GM19025 (cell line): ENCODE results near the gene KPTN.

Experiments
- ATAC-seq: cut with Tn5 transposase; IDR thresholded peaks from one replicate; pipeline ENCODE4 v1.9.1; 2021; ENCODE audit warnings: mild to moderate bottlenecking, low read depth, moderate library complexity; ENCODE audit not compliant: unreplicated experiment

KPTN gene

DNA sequence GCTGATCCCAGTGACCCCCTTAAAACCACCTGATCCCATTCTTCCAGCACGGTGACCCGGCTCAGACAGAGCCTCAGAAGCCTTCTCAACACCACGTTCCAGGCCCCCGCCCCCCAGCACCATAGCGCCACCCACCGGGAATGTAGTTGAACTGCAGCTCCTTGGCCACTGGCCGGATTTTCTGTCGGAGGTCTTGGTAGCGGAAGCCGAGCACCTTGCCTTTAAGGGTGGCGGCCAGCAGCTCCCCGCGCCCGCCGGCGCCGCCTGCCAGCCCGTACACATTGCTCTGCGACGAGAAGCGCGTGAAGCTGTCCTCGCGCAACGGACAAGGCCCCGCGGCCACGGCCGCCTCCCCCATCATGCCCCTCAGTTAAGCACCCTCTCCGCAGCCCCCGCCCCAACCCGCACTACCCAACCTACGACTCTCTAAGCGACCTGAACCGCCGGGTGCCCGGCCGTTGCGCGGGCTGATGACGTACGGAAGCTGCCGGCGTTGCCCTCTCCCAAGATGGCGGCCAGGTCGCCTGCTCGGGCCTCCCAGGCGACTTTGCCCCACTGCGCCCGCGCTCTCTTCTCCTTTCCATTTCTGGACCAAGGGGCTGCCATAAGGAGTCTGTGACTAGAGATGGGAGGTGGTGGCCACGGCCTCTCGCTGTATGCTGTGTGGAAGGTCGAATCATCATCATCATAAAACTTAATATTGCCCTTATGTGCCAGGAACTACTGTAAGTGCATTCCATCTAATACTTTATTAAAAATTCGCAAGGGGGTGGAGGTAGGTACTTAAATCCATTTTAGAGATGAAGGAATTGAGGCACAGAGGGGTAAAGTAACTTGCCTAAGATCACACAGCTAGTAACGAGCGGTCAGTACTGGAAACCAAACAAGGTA lies at the start of gene KPTN:
TSS of gene KPTN (minus strand) at position 420 of the 891 bp plus-strand sequence. CDS start at position 361, 59 bp downstream.
- peak; percentile 73 for ATAC-seq

DNA sequence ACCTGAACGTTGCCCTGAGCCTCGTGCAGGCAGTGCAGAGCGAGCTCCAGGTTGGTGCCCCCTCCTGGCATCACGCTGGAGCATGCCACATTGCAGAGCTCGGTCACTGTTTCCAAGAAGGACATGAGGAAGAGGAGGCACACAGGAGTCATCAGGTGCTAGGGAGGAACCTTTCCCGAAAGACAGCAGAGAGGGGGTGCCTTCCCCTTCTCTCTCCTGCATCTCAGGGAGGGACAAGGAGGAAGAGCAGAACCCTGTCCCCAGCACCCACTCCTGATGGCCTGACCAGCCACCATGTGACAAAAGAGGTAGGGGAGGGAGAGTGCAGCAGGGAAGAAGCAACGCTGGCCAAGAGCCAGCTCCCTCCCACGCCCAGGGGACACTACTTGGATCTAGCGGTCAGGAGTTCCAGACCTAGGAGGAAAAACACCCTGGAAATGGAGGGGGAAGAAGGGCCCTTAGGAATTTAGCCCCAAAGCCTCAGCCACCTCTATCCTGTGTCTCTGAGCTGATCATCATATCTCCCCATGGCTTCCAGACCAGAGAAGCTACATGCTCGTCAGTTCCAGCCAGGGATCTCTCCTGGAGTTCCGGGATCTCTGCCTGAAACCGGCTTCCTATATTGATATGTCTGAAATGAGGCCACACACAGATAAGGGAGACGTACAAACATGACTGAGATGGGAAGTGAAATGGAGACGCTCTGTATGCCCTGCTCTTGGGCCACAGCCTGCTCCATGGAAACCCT lies 47.8 kb upstream of the KPTN start:
- ATAC-seq = no peak

GRCh38 chr19:47529018-47529742 lies 45.2 kb upstream of the KPTN start:
- ATAC-seq = no peak

GRCh38 chr19:47526798-47527197 lies 42.8 kb upstream of the KPTN start:
- ATAC-seq = no peak

- no peak for ATAC-seq
Measured at GRCh38 chr19:47523473-47523872, 39.5 kb upstream of the KPTN start.

GRCh38 chr19:47521473-47522180 lies 37.6 kb upstream of the KPTN start:
- ATAC-seq = no peak

- ATAC-seq = no peak
Measured at GRCh38 chr19:47520839-47521238, 36.8 kb upstream of the KPTN start.

GRCh38 chr19:47520343-47520806 lies 36.4 kb upstream of the KPTN start:
- no peak for ATAC-seq

GRCh38 chr19:47518854-47519253 lies 34.8 kb upstream of the KPTN start:
- ATAC-seq = no peak

GRCh38 chr19:47518139-47518538 lies 34.1 kb upstream of the KPTN start:
- ATAC-seq = no peak

- ATAC-seq = peak; percentile 82
Measured at GRCh38 chr19:47514869-47515588, 31.0 kb upstream of the KPTN start, which contains the start of gene NAPA. TSS of gene NAPA (minus strand) at chr19:47515063. CDS start at chr19:47514940, 123 bp downstream.

DNA sequence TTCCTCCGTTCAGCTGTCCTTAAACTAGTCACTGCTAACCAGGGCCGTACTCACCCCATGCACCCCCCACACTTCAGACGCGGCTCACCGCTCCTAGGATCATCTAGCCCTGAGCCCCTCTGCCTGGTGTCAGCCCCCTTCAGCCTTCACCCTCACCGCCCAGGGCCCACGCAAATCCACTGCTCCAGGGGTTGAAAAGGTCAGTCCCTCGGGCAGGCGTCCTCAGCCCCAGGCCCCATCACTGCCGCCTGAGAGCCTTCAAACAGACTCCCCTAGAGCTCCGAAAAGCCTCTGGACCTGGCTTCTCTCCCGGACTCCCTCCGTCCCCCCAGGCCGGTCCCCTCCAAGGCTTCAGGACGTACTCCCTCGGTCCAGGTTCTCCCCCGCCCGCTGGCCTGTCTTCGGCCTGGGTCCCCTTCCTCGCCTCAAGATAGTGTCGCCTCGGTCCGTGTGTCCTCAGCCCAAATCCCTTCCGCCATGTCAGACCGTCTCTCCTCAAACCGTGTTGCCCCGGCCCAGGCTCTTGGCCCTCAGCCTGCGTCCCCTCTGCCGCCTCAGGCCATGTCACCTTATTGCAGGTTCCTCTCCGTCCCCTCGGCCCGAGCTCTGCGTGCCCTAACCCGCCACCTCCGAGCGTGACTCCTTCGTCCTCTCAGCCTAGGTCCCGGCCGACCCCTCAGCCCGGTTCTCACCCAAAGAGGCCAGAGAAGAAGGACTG lies 30.3 kb upstream of the KPTN start:
- ATAC-seq = no peak

GRCh38 chr19:47512948-47513319 lies 28.9 kb upstream of the KPTN start:
- ATAC-seq = no peak

GRCh38 chr19:47512183-47512947 lies 28.3 kb upstream of the KPTN start:
- ATAC-seq = no peak

GRCh38 chr19:47511681-47512080 lies 27.7 kb upstream of the KPTN start:
- ATAC-seq = no peak

DNA sequence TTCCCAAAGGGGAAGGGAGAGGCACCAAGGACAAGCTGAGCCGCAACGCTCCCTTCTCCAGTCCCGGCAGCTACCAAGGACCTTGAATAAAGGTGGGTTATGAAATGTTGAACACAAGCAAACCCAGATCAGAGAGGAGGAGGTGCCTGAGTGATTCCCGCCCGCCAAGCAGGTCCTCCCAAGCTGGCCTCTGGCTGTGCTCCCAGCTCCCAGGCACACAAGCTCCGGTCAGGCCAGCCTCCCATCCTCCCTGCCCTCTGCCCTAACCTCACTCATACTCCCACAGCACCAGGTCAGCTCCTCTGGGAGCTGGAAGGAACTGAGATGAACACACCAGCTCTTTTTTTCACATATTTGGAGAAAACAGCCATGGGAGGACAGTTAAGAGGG lies 27.1 kb upstream of the KPTN start:
- no peak for ATAC-seq

DNA sequence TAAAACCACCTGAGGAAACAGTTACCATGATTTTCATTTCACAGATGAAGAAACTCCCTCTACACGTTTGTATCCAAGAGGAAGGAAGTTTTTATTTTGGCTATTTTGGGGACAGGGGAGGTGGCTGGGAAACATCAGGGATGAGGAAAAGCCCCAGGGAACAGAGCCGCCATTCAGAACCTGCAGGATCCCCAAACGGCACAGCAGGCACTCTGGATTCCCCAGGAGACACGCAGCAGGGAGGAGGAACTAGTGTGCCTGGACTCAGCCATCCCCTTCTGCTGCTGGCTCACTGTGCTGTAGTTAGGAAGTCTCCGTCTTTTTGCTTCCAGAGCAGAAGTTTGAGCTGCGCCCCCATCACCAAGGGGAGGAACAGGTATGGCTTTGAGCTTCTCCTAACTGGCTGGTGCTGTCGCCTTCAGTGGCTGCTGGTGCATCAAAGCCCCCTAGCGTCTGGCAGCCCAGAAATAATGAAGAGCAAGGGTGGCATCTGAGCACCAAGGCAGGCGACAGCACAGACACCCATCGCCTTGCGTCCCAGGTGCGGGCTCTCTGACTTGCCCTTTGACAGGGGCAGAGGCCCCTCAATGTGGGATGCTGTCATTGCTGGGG lies 26.6 kb upstream of the KPTN start:
- ATAC-seq = no peak

- ATAC-seq = no peak
Measured at GRCh38 chr19:47509973-47510372, 26.0 kb upstream of the KPTN start.
